ENCODE results near the gene LAMA2. TPM values are rescaled to one million over a fixed set of nuclear protein-coding genes. Genes with fewer than 3 reads are reported as not detected.

Gene LAMA2
- total RNA-seq, 2 donors from 2014 or later = 111 to 217 TPM

GRCh38 chr6:129440691-129441090 lies 557.8 kb downstream of the LAMA2 start:
- no peak for TF ChIP-seq CTCF (IDR thresholded peaks at IDR 0.05)
- Histone ChIP-seq H3K27me3 (replicated peaks; ENCODE audit: insufficient read depth) (no peaks in the 10 kb centered on the region), H3K4me3 (no peak overlapping the region), H3K4me1 (ENCODE audit: control insufficient read depth in 1 of 2, low read depth in 2 of 2) (no peaks in the 10 kb centered on the region), H3K27ac (no peak overlapping the region), H3K36me3 (no peaks in the 10 kb centered on the region), H3K9me3 (no peaks in the 10 kb centered on the region)
- DNase-seq (ENCODE audit: low spot score) (no peak), ATAC-seq (ENCODE audit: insufficient number of reproducible peaks, low FRiP score, low read depth) (no peak)

GRCh38 chr6:129444683-129445082 lies 561.7 kb downstream of the LAMA2 start:
- no peak for TF ChIP-seq CTCF (IDR thresholded peaks at IDR 0.05)
- no peak overlapping the region for H3K4me3 ChIP-seq
- ATAC-seq (ENCODE audit: insufficient number of reproducible peaks, low FRiP score, low read depth) = no peak
- H3K36me3 ChIP-seq = no peaks in the 10 kb centered on the region
- no peak overlapping the region for H3K27ac ChIP-seq
- H3K27me3 ChIP-seq (replicated peaks; ENCODE audit: insufficient read depth) = no peaks in the 10 kb centered on the region
- no peaks in the 10 kb centered on the region for H3K4me1 ChIP-seq (ENCODE audit: control insufficient read depth in 1 of 2, low read depth in 2 of 2)
- H3K9me3 ChIP-seq = no peaks in the 10 kb centered on the region
- DNase-seq (ENCODE audit: low spot score) = no peak

GRCh38 chr6:129446272-129447197 lies 563.6 kb downstream of the LAMA2 start:
- H3K4me3 ChIP-seq = no peak overlapping the region
- no peak overlapping the region for H3K27ac ChIP-seq
- H3K9me3 ChIP-seq = no peaks in the 10 kb centered on the region
- ATAC-seq (ENCODE audit: insufficient number of reproducible peaks, low FRiP score, low read depth) (no peak), DNase-seq (ENCODE audit: low spot score) (no peak)
- no peaks in the 10 kb centered on the region for H3K27me3 ChIP-seq (replicated peaks; ENCODE audit: insufficient read depth)
- no peaks in the 10 kb centered on the region for H3K36me3 ChIP-seq
- no peaks in the 10 kb centered on the region for H3K4me1 ChIP-seq (ENCODE audit: control insufficient read depth in 1 of 2, low read depth in 2 of 2)
- no peak for TF ChIP-seq CTCF (IDR thresholded peaks at IDR 0.05)

GRCh38 chr6:129447198-129447565 lies 564.2 kb downstream of the LAMA2 start:
- H3K4me3 ChIP-seq = no peak overlapping the region
- no peak for TF ChIP-seq CTCF (IDR thresholded peaks at IDR 0.05)
- H3K27me3 ChIP-seq (replicated peaks; ENCODE audit: insufficient read depth) = no peaks in the 10 kb centered on the region
- no peaks in the 10 kb centered on the region for H3K4me1 ChIP-seq (ENCODE audit: control insufficient read depth in 1 of 2, low read depth in 2 of 2)
- H3K27ac ChIP-seq = no peak overlapping the region
- H3K36me3 ChIP-seq = no peaks in the 10 kb centered on the region
- DNase-seq (ENCODE audit: low spot score) (no peak), ATAC-seq (ENCODE audit: insufficient number of reproducible peaks, low FRiP score, low read depth) (no peak)
- no peaks in the 10 kb centered on the region for H3K9me3 ChIP-seq

- no peak overlapping the region for H3K27ac ChIP-seq
- TF ChIP-seq CTCF (IDR thresholded peaks at IDR 0.05) = no peak
- ATAC-seq (ENCODE audit: insufficient number of reproducible peaks, low FRiP score, low read depth) (no peak), DNase-seq (ENCODE audit: low spot score) (no peak)
- H3K4me3 ChIP-seq = no peak overlapping the region
- no peaks in the 10 kb centered on the region for H3K27me3 ChIP-seq (replicated peaks; ENCODE audit: insufficient read depth)
- H3K9me3 ChIP-seq = no peaks in the 10 kb centered on the region
- H3K36me3 ChIP-seq = no peaks in the 10 kb centered on the region
- H3K4me1 ChIP-seq (ENCODE audit: control insufficient read depth in 1 of 2, low read depth in 2 of 2) = no peaks in the 10 kb centered on the region
Measured at GRCh38 chr6:129448965-129449364, 566.0 kb downstream of the LAMA2 start.
